GM23338 (cell line): ENCODE results near the gene THBS3. TPM values are rescaled to one million over a fixed set of nuclear protein-coding genes. Genes with fewer than 3 reads are reported as not detected.

Experiments used
- ATAC-seq: fragments of 200-7000 bp; cut with Tn5 transposase; 3 replicates; pipeline ENCODE4 v1.9.1; 2020
- DNase-seq: peaks from one replicate; pipeline ENCODE4 v3.0.0-alpha.2; 2015; ENCODE audit warnings: low spot score
- H2AFZ ChIP-seq: fragments of 200-600 bp; sonication (generic); 2 replicates; pipeline ENCODE4 v1.8.0; 2016; ENCODE audit warnings: antibody characterized with exemption, mild to moderate bottlenecking, moderate library complexity
- H3F3A ChIP-seq: fragments of 200-600 bp; sonication (generic); replicated peaks from 2 replicates; pipeline ENCODE4 v1.8.0; 2017; ENCODE audit warnings: antibody characterized with exemption, mixed run types, low read depth
- H3K27ac ChIP-seq: fragments of 200-600 bp; sonication (generic); 2 replicates; pipeline ENCODE4 v1.6.1; 2016; ENCODE audit warnings: low read depth
- H3K27me3 ChIP-seq: fragments of 200-600 bp; sonication (generic); 2 replicates; pipeline ENCODE4 v1.8.0; 2016; ENCODE audit warnings: mild to moderate bottlenecking, mixed run types, moderate library complexity; ENCODE audit not compliant: insufficient read depth
- H3K36me3 ChIP-seq: fragments of 200-600 bp; sonication (generic); 2 replicates; pipeline ENCODE4 v1.8.0; 2016; ENCODE audit warnings: mild to moderate bottlenecking; ENCODE audit not compliant: insufficient read depth
- H3K4me1 ChIP-seq: fragments of 200-600 bp; sonication (generic); 2 replicates; pipeline ENCODE4 v1.8.0; 2016; ENCODE audit warnings: mild to moderate bottlenecking, moderate library complexity; ENCODE audit not compliant: insufficient read depth
- H3K4me2 ChIP-seq: fragments of 200-600 bp; sonication (generic); 2 replicates; pipeline ENCODE4 v1.7.1; 2017; ENCODE audit warnings: mixed run types
- H3K4me3 ChIP-seq: fragments of 200-600 bp; sonication (generic); 2 replicates; pipeline ENCODE4 v1.6.1; 2016; ENCODE audit warnings: mixed run types
- H3K79me2 ChIP-seq: fragments of 200-600 bp; sonication (generic); replicated peaks from 2 replicates; pipeline ENCODE4 v1.8.0; 2017; ENCODE audit warnings: mild to moderate bottlenecking; ENCODE audit not compliant: insufficient read depth
- H3K9me2 ChIP-seq: fragments of 200-600 bp; sonication (generic); 2 replicates; pipeline ENCODE4 v1.8.0; 2017; ENCODE audit not compliant: insufficient read depth
- H4K20me1 ChIP-seq: fragments of 200-600 bp; sonication (generic); replicated peaks from 2 replicates; pipeline ENCODE4 v1.8.0; 2017; ENCODE audit warnings: mild to moderate bottlenecking; ENCODE audit not compliant: insufficient read depth
- H3K27ac Mint-ChIP-seq: 2 replicates; pipeline ENCODE4 v1.8.0; 2020; ENCODE audit warnings: inconsistent platforms, mild to moderate bottlenecking, moderate library complexity, mixed read lengths
- H3K27me3 Mint-ChIP-seq: 3 replicates; pipeline ENCODE4 v1.8.0; 2022; ENCODE audit warnings: low read depth, mild to moderate bottlenecking, moderate library complexity, mixed read lengths, inconsistent platforms; ENCODE audit not compliant: insufficient read depth, poor library complexity
- H3K36me3 Mint-ChIP-seq: 3 replicates; pipeline ENCODE4 v1.8.0; 2021; ENCODE audit warnings: low read depth, mild to moderate bottlenecking, inconsistent platforms, moderate library complexity, mixed read lengths
- H3K4me1 Mint-ChIP-seq: 3 replicates; pipeline ENCODE4 v1.8.0; 2020; ENCODE audit warnings: mild to moderate bottlenecking, inconsistent platforms, mixed read lengths
- H3K4me3 Mint-ChIP-seq: 3 replicates; pipeline ENCODE4 v1.8.0; 2021; ENCODE audit warnings: moderate library complexity, mild to moderate bottlenecking, inconsistent platforms, mixed read lengths
- H3K9me3 Mint-ChIP-seq: 3 replicates; pipeline ENCODE4 v1.8.0; 2020; ENCODE audit warnings: moderate library complexity, mild to moderate bottlenecking, inconsistent platforms, mixed read lengths
- CREB1 ChIP-seq: fragments of 250-450 bp; sonication (Bioruptor Pico); IDR thresholded peaks from 2 replicates; pipeline ENCODE4 v1.5.0; 2020; ENCODE audit warnings: low read depth, mild to moderate bottlenecking, moderate library complexity
- EZH2 ChIP-seq: fragments of 200-600 bp; sonication (generic); IDR thresholded peaks from one replicate; pipeline ENCODE4 v1.8.0; 2017; ENCODE audit warnings: antibody characterized with exemption, mild to moderate bottlenecking, low read depth; ENCODE audit not compliant: unreplicated experiment
- EZH2phosphoT487 ChIP-seq: fragments of 200-600 bp; sonication (generic); IDR thresholded peaks from one replicate; pipeline ENCODE4 v1.8.1; 2018; ENCODE audit warnings: antibody characterized with exemption; ENCODE audit not compliant: unreplicated experiment
- JUNB ChIP-seq: IDR thresholded peaks from one replicate; pipeline ENCODE4 v1.6.1; 2016; ENCODE audit warnings: antibody characterized with exemption; ENCODE audit not compliant: unreplicated experiment
- NANOG ChIP-seq: IDR thresholded peaks from 2 replicates; pipeline ENCODE4 v1.6.1; 2016; ENCODE audit warnings: antibody characterized with exemption, borderline replicate concordance
- POLR2AphosphoS5 ChIP-seq: IDR thresholded peaks from 2 replicates; pipeline ENCODE4 v1.6.1; 2016; ENCODE audit warnings: antibody characterized with exemption, low read depth
- STAT1 ChIP-seq: IDR thresholded peaks from one replicate; pipeline ENCODE4 v1.6.1; 2016; ENCODE audit warnings: antibody characterized with exemption; ENCODE audit not compliant: unreplicated experiment
- ZNF114 ChIP-seq: fragments of 250-450 bp; sonication (Bioruptor Pico); IDR thresholded peaks from 2 replicates; pipeline ENCODE4 v1.5.0; 2020; ENCODE audit warnings: mild to moderate bottlenecking, moderate library complexity
- ZNF331 ChIP-seq: fragments of 250-450 bp; sonication (Bioruptor Pico); IDR thresholded peaks from 2 replicates; pipeline ENCODE4 v1.5.0; 2020; ENCODE audit warnings: low read depth, mild to moderate bottlenecking, moderate library complexity
- polyA plus RNA-seq: library from polyadenylated mRNA; unstranded; fragments of >200 nt; fragmentation: Nextera tagmentation; extraction: Ambion mirVana; gene quantifications from 2 replicates; pipeline ENCODE4 v1.2.1, GENCODE V29; 2016
- total RNA-seq: library from RNA; depleted of rRNA; stranded (reverse); fragments of >200 nt; shearing (Covaris generic); gene quantifications from 2 replicates; pipeline ENCODE4 v1.2.3, GENCODE V29; 2014
- TF ChIP-seq, protein P1 (sequence below): IDR thresholded peaks from one replicate; pipeline ENCODE4 v1.6.1; 2018; ENCODE audit warnings: antibody characterized with exemption; ENCODE audit not compliant: unreplicated experiment
- TF ChIP-seq, protein P2 (sequence below), 2 experiments: fragments of 200-600 bp in 1 of 2; sonication (generic) in 1 of 2; conservative IDR thresholded peaks; 2 replicates each; pipeline versions ENCODE4 v1.5.1 to v1.6.1; 2016 to 2017; ENCODE audit warnings: antibody characterized with exemption in 2 of 2, low read depth in 2 of 2, mild to moderate bottlenecking in 2 of 2, moderate library complexity in 1 of 2
- TF ChIP-seq, protein P3 (sequence below): fragments of 250-450 bp; sonication (Bioruptor Pico); IDR thresholded peaks from 2 replicates; pipeline ENCODE4 v1.5.0; 2020; ENCODE audit warnings: mild to moderate bottlenecking, moderate library complexity
- TF ChIP-seq, protein P4 (sequence below): IDR thresholded peaks from 2 replicates; pipeline ENCODE4 v1.6.1; 2016; ENCODE audit warnings: antibody characterized with exemption

The THBS3 gene
- total and polyA plus RNA-seq, 2 experiments from 2014 or later: 1.2 to 4.3 TPM

DNA sequence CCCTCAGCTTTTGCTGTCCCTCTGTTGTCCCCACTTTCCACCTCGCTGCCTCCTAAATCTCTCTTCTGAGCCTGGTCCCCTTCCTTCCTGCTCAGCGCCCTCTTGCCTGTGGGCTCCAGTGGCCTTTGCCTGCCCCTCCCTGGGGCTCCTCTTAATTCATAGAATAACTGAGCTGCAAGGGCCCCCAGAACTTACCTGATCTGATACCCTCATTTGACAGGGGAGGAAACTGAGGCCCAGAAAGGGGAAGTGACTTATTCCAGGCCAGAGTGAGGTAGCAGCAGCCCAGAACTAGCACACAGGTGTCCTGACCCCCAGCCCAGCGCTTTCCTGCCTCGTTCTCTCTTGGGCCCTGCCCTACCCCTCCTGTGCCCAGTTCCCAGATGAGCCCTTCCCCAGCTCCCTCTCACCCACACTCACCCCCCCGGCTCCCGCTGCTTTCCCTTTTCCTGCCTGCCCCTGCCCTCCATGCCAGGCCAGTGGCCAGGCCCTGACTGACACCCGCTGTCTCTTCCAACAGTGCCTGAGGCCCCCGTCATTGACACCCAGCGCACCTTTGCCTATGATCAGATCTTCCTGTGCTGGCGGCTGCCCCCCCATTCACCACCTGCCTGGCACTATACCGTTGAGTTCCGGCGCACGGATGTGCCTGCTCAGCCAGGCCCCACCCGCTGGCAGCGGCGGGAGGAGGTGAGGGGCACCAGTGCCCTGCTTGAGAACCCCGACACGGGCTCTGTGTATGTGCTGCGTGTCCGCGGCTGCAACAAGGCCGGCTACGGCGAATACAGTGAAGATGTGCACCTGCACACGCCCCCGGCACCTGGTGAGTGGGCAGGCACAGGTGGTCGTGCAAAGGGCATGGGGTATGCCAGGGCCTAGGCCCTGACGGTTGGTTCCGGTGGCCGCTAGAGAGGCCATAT, 28.3 kb downstream of the THBS3 start:
- Histone ChIP-seq H3K4me1 (peaks cover 10% of the 10 kb centered on the region; the same call in 1 of the 2 replicates), H2AFZ (no peak overlapping the region), H4K20me1 (no peaks in the 10 kb centered on the region), H3F3A (peaks cover 7% of the 10 kb centered on the region; the same call in 1 of the 2 replicates), H3K79me2 (0 out of 2 replicates have a peak, but pooled peaks cover 3% of the 10 kb centered on the region), H3K36me3 (peaks cover 20% of the 10 kb centered on the region; the same call in 1 of the 2 replicates), H3K4me3 (no peak overlapping the region), H3K4me2 (no peak overlapping the region), H3K27ac (no peak overlapping the region), H3K9me2 (no peaks in the 10 kb centered on the region), H3K27me3 (no peaks in the 10 kb centered on the region)
- Mint-ChIP-seq H3K27ac (no peak overlapping the region), H3K27me3 (peaks cover 4% of the 10 kb centered on the region), H3K4me1 (peaks cover 17% of the 10 kb centered on the region), H3K4me3 (no peak overlapping the region), H3K36me3 (peaks cover 57% of the 10 kb centered on the region), H3K9me3 (no peaks in the 10 kb centered on the region; the same call in 2 of the 3 replicates)
- ATAC-seq (no peak), DNase-seq (no peak)
- TF ChIP-seq, protein P1, sequence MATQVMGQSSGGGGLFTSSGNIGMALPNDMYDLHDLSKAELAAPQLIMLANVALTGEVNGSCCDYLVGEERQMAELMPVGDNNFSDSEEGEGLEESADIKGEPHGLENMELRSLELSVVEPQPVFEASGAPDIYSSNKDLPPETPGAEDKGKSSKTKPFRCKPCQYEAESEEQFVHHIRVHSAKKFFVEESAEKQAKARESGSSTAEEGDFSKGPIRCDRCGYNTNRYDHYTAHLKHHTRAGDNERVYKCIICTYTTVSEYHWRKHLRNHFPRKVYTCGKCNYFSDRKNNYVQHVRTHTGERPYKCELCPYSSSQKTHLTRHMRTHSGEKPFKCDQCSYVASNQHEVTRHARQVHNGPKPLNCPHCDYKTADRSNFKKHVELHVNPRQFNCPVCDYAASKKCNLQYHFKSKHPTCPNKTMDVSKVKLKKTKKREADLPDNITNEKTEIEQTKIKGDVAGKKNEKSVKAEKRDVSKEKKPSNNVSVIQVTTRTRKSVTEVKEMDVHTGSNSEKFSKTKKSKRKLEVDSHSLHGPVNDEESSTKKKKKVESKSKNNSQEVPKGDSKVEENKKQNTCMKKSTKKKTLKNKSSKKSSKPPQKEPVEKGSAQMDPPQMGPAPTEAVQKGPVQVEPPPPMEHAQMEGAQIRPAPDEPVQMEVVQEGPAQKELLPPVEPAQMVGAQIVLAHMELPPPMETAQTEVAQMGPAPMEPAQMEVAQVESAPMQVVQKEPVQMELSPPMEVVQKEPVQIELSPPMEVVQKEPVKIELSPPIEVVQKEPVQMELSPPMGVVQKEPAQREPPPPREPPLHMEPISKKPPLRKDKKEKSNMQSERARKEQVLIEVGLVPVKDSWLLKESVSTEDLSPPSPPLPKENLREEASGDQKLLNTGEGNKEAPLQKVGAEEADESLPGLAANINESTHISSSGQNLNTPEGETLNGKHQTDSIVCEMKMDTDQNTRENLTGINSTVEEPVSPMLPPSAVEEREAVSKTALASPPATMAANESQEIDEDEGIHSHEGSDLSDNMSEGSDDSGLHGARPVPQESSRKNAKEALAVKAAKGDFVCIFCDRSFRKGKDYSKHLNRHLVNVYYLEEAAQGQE: no peak
- no peak for TF ChIP-seq POLR2AphosphoS5
- no peak for TF ChIP-seq CREB1
- no peak for TF ChIP-seq EZH2phosphoT487
- TF ChIP-seq ZNF114: no peak
- no peak for TF ChIP-seq JUNB
- TF ChIP-seq, protein P2, sequence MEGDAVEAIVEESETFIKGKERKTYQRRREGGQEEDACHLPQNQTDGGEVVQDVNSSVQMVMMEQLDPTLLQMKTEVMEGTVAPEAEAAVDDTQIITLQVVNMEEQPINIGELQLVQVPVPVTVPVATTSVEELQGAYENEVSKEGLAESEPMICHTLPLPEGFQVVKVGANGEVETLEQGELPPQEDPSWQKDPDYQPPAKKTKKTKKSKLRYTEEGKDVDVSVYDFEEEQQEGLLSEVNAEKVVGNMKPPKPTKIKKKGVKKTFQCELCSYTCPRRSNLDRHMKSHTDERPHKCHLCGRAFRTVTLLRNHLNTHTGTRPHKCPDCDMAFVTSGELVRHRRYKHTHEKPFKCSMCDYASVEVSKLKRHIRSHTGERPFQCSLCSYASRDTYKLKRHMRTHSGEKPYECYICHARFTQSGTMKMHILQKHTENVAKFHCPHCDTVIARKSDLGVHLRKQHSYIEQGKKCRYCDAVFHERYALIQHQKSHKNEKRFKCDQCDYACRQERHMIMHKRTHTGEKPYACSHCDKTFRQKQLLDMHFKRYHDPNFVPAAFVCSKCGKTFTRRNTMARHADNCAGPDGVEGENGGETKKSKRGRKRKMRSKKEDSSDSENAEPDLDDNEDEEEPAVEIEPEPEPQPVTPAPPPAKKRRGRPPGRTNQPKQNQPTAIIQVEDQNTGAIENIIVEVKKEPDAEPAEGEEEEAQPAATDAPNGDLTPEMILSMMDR (conservative IDR thresholded peaks at IDR 0.05; ENCODE audit: low read depth in 2 of 2): no peak
- TF ChIP-seq, protein P3, sequence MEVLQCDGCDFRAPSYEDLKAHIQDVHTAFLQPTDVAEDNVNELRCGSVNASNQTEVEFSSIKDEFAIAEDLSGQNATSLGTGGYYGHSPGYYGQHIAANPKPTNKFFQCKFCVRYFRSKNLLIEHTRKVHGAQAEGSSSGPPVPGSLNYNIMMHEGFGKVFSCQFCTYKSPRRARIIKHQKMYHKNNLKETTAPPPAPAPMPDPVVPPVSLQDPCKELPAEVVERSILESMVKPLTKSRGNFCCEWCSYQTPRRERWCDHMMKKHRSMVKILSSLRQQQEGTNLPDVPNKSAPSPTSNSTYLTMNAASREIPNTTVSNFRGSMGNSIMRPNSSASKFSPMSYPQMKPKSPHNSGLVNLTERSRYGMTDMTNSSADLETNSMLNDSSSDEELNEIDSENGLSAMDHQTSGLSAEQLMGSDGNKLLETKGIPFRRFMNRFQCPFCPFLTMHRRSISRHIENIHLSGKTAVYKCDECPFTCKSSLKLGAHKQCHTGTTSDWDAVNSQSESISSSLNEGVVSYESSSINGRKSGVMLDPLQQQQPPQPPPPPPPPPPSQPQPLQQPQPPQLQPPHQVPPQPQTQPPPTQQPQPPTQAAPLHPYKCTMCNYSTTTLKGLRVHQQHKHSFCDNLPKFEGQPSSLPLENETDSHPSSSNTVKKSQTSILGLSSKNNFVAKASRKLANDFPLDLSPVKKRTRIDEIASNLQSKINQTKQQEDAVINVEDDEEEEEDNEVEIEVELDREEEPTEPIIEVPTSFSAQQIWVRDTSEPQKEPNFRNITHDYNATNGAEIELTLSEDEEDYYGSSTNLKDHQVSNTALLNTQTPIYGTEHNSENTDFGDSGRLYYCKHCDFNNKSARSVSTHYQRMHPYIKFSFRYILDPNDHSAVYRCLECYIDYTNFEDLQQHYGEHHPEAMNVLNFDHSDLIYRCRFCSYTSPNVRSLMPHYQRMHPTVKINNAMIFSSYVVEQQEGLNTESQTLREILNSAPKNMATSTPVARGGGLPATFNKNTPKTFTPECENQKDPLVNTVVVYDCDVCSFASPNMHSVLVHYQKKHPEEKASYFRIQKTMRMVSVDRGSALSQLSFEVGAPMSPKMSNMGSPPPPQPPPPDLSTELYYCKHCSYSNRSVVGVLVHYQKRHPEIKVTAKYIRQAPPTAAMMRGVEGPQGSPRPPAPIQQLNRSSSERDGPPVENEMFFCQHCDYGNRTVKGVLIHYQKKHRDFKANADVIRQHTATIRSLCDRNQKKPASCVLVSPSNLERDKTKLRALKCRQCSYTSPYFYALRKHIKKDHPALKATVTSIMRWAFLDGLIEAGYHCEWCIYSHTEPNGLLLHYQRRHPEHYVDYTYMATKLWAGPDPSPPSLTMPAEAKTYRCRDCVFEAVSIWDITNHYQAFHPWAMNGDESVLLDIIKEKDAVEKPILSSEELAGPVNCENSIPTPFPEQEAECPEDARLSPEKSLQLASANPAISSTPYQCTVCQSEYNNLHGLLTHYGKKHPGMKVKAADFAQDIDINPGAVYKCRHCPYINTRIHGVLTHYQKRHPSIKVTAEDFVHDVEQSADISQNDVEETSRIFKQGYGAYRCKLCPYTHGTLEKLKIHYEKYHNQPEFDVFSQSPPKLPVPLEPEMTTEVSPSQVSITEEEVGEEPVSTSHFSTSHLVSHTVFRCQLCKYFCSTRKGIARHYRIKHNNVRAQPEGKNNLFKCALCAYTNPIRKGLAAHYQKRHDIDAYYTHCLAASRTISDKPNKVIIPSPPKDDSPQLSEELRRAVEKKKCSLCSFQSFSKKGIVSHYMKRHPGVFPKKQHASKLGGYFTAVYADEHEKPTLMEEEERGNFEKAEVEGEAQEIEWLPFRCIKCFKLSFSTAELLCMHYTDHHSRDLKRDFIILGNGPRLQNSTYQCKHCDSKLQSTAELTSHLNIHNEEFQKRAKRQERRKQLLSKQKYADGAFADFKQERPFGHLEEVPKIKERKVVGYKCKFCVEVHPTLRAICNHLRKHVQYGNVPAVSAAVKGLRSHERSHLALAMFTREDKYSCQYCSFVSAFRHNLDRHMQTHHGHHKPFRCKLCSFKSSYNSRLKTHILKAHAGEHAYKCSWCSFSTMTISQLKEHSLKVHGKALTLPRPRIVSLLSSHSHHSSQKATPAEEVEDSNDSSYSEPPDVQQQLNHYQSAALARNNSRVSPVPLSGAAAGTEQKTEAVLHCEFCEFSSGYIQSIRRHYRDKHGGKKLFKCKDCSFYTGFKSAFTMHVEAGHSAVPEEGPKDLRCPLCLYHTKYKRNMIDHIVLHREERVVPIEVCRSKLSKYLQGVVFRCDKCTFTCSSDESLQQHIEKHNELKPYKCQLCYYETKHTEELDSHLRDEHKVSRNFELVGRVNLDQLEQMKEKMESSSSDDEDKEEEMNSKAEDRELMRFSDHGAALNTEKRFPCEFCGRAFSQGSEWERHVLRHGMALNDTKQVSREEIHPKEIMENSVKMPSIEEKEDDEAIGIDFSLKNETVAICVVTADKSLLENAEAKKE: no peak
- TF ChIP-seq, protein P4, sequence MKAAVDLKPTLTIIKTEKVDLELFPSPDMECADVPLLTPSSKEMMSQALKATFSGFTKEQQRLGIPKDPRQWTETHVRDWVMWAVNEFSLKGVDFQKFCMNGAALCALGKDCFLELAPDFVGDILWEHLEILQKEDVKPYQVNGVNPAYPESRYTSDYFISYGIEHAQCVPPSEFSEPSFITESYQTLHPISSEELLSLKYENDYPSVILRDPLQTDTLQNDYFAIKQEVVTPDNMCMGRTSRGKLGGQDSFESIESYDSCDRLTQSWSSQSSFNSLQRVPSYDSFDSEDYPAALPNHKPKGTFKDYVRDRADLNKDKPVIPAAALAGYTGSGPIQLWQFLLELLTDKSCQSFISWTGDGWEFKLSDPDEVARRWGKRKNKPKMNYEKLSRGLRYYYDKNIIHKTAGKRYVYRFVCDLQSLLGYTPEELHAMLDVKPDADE: no peak
- TF ChIP-seq NANOG: no peak
- TF ChIP-seq ZNF331 (CRISPR knock-in tag): no peak
- no peak for TF ChIP-seq STAT1
- no peak for TF ChIP-seq EZH2
